Activated CD4-positive, CD25-positive, alpha-beta regulatory T cell treated with anti-CD3 and anti-CD28 coated beads, Interleukin-2, amount 50 U/mL, for 24 hours (primary cell): Measurements from ENCODE around the gene DHRS9.
"Not testable (repeated sequence)": the region's sequence is repeated elsewhere in the genome, so short reads cannot be mapped to it uniquely, and the experiment has no call there.

Experiments
- ATAC-seq, 2 donors: fragments of 150-1000 bp; cut with Tn5 transposase; one replicate each; pipeline ENCODE4 v1.10.0; 2021; ENCODE audit warnings: mild to moderate bottlenecking in 1 of 2, moderate library complexity in 1 of 2

DHRS9 gene

GRCh38 chr2:169069341-169069740 lies at the start of gene DHRS9:
TSS of gene DHRS9 (plus strand) at chr2:169069563. CDS start at chr2:169081582, 12,019 bp downstream.
- peak; percentile 33 to 60 for ATAC-seq

- ATAC-seq: no peak
Observed at GRCh38 chr2:169023161-169023560, 46.2 kb upstream of the DHRS9 start.

- ATAC-seq: no peak
Observed at GRCh38 chr2:169026056-169026455, 43.3 kb upstream of the DHRS9 start.

GRCh38 chr2:169027234-169027633 lies 42.1 kb upstream of the DHRS9 start:
- ATAC-seq: no peak

- no peak for ATAC-seq
Observed at GRCh38 chr2:169029341-169029740, 40.0 kb upstream of the DHRS9 start.

- ATAC-seq: no peak
Observed at GRCh38 chr2:169031202-169031601, 38.2 kb upstream of the DHRS9 start, which contains the start of gene ABCB11. TSS of gene ABCB11 (minus strand) at chr2:169031324. CDS start at chr2:169018125, 13,199 bp downstream.

- no peak for ATAC-seq
Observed at GRCh38 chr2:169034256-169034655, 35.1 kb upstream of the DHRS9 start.

- ATAC-seq: no peak
Observed at GRCh38 chr2:169034984-169035544, 34.3 kb upstream of the DHRS9 start.

- ATAC-seq: no peak
Observed at GRCh38 chr2:169035887-169036286, 33.5 kb upstream of the DHRS9 start.

- no peak for ATAC-seq
Observed at GRCh38 chr2:169036736-169037440, 32.5 kb upstream of the DHRS9 start.

GRCh38 chr2:169038338-169038757 lies 31.0 kb upstream of the DHRS9 start:
- ATAC-seq: no peak

- no peak for ATAC-seq
Observed at GRCh38 chr2:169039702-169040101, 29.7 kb upstream of the DHRS9 start.

- no peak for ATAC-seq
Observed at GRCh38 chr2:169041594-169041993, 27.8 kb upstream of the DHRS9 start.

GRCh38 chr2:169042856-169043255 lies 26.5 kb upstream of the DHRS9 start:
- ATAC-seq: no peak

GRCh38 chr2:169046440-169047151 lies 22.8 kb upstream of the DHRS9 start:
- ATAC-seq: no peak

GRCh38 chr2:169047256-169048250 lies 21.8 kb upstream of the DHRS9 start:
- no peak for ATAC-seq

- no peak for ATAC-seq
Observed at GRCh38 chr2:169049142-169049541, 20.2 kb upstream of the DHRS9 start.

- ATAC-seq: no peak
Observed at GRCh38 chr2:169050476-169051240, 18.7 kb upstream of the DHRS9 start.

- ATAC-seq: not testable (repeated sequence)
Observed at GRCh38 chr2:169054575-169054974, 14.8 kb upstream of the DHRS9 start.

GRCh38 chr2:169064199-169064598 lies 5.2 kb upstream of the DHRS9 start:
- not testable (repeated sequence) for ATAC-seq

GRCh38 chr2:169065422-169065821 lies 3.9 kb upstream of the DHRS9 start:
- ATAC-seq: no peak
